ENCODE results near the gene CDHR1. TPM values are rescaled to one million over a fixed set of nuclear protein-coding genes. Genes with fewer than 3 reads are reported as not detected.

CDHR1 gene
- total and polyA plus RNA-seq, 10 of the 15 experiments (the other 5 are each of a cell fraction or from before 2014, with no cell fraction given): 0.17 to 3.0 (median 0.34) TPM

DNA sequence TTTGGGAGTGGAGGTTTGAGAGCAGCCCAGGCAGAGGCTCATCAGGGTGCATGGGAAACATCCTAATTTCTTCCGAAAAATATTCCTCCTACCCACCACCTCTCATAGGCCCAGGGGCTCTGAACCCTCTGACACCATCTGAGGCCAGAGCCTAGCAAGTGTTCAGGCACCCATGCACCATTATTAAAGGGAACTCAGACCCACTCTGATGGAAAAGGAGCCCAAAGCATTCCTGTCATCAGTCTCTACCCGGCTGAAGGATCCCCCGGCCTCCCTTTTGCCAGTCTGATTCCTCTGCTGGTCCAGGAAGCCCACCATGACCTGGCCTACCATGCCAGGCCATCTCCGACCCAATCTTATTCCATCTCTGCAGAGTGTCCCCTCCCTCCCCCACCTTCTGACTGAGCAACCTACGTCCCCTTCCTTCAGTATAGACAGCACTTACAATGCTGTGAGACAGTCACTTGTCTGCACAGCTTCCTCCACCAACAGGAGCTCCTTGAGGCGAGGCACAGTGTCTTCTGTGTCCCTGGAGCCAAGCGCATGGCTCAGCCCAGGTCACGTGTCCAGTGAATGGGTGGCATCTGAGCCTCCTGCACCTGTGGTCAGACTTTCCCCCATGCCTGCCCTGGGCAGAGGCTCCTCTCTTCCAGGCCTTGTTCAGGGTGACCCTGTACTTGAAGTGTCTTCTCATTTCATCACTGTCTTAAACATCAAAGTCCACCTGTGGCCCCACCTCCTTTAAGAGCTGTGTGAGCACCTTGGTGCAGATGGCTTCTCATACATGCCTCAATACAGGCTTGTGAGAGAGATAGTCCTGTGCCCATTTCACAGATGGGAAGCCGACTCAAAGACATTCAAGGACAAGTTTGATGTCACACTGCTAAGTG is 21.6 kb upstream of the CDHR1 start (continued):
- TF ChIP-seq, protein P1, sequence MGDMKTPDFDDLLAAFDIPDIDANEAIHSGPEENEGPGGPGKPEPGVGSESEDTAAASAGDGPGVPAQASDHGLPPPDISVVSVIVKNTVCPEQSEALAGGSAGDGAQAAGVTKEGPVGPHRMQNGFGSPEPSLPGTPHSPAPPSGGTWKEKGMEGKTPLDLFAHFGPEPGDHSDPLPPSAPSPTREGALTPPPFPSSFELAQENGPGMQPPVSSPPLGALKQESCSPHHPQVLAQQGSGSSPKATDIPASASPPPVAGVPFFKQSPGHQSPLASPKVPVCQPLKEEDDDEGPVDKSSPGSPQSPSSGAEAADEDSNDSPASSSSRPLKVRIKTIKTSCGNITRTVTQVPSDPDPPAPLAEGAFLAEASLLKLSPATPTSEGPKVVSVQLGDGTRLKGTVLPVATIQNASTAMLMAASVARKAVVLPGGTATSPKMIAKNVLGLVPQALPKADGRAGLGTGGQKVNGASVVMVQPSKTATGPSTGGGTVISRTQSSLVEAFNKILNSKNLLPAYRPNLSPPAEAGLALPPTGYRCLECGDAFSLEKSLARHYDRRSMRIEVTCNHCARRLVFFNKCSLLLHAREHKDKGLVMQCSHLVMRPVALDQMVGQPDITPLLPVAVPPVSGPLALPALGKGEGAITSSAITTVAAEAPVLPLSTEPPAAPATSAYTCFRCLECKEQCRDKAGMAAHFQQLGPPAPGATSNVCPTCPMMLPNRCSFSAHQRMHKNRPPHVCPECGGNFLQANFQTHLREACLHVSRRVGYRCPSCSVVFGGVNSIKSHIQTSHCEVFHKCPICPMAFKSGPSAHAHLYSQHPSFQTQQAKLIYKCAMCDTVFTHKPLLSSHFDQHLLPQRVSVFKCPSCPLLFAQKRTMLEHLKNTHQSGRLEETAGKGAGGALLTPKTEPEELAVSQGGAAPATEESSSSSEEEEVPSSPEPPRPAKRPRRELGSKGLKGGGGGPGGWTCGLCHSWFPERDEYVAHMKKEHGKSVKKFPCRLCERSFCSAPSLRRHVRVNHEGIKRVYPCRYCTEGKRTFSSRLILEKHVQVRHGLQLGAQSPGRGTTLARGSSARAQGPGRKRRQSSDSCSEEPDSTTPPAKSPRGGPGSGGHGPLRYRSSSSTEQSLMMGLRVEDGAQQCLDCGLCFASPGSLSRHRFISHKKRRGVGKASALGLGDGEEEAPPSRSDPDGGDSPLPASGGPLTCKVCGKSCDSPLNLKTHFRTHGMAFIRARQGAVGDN (IDR thresholded peaks at IDR 0.05): peak; percentile 60
- TF ChIP-seq SMARCA5 (IDR thresholded peaks at IDR 0.05) (peak; percentile 68; the same call in 1 of the 2 replicates), BHLHE40 (IDR thresholded peaks at IDR 0.05; ENCODE audit: borderline replicate concordance in 1 of 2, low read depth in 2 of 2, low read length in 1 of 2) (peak; percentile 44 to 78; a peak in 3 of 4 replicates), USF1 (IDR thresholded peaks at IDR 0.05; ENCODE audit: borderline replicate concordance, extremely low read length, insufficient read depth, low read depth, low read length) (peak; percentile 79), NFYB (IDR thresholded peaks at IDR 0.05; ENCODE audit: insufficient read depth, low read depth, low read length) (no peak), IKZF1 (conservative IDR thresholded peaks at IDR 0.05) (no peak), STAT1 (conservative IDR thresholded peaks at IDR 0.05) (0 out of 2 replicates have a peak, but pooled peaks have one; percentile 48), POLR2A (IDR thresholded peaks at IDR 0.05; ENCODE audit: low read depth, low read length) (peak; percentile 34; the same call in 1 of the 2 replicates), HDGF (IDR thresholded peaks at IDR 0.05) (peak; percentile 89; the same call in 1 of the 2 replicates), RAD51 (IDR thresholded peaks at IDR 0.05) (peak; percentile 86), ZNF622 (IDR thresholded peaks at IDR 0.05) (no peak), TCF3 (IDR thresholded peaks at IDR 0.05; ENCODE audit: borderline replicate concordance, insufficient read depth, low read depth, low read length) (no peak), YY1 (IDR thresholded peaks at IDR 0.05; ENCODE audit: low read depth, low read length) (no peak), ZNF217 (IDR thresholded peaks at IDR 0.05) (peak; percentile 38; the same call in 1 of the 2 replicates), RB1 (IDR thresholded peaks at IDR 0.05; ENCODE audit: borderline replicate concordance) (no peak), NBN (IDR thresholded peaks at IDR 0.05) (peak; percentile 25; the same call in 1 of the 2 replicates), MAX (IDR thresholded peaks at IDR 0.05; ENCODE audit: low read depth, low read length) (peak; percentile 74), ZNF384 (IDR thresholded peaks at IDR 0.05; ENCODE audit: borderline replicate concordance, low read depth, low read length) (no peak)
